HL-60 (cell line): Measurements from ENCODE around the gene PDAP1.
"Not testable (repeated sequence)": the region's sequence is repeated elsewhere in the genome, so short reads cannot be mapped to it uniquely, and the experiment has no call there.

Experiments
- DNase-seq, 2 experiments: peaks; one replicate each; pipeline ENCODE4 v3.0.0-alpha.2; 2010 to 2020; ENCODE audit warnings: low read depth in 1 of 2, low spot score in 1 of 2
- H3K27ac ChIP-seq: fragments of 250-450 bp; sonication (Bioruptor Pico); replicated peaks from 2 replicates; pipeline ENCODE4 v1.5.1; 2020; ENCODE audit warnings: mild to moderate bottlenecking, moderate library complexity
- H3K27me3 ChIP-seq: fragments of 250-450 bp; sonication (Bioruptor Pico); 2 replicates; pipeline ENCODE4 v1.5.1; 2021; ENCODE audit warnings: mild to moderate bottlenecking, moderate library complexity; ENCODE audit not compliant: insufficient read depth, poor library complexity, severe bottlenecking
- H3K4me3 ChIP-seq: replicated peaks from 2 replicates; pipeline ENCODE4 v1.5.1; 2011; ENCODE audit warnings: mild to moderate bottlenecking, control low read depth, low read length; ENCODE audit not compliant: insufficient read depth
- GABPA ChIP-seq: IDR thresholded peaks from 2 replicates; pipeline ENCODE4 v1.6.1; 2012; ENCODE audit warnings: low read depth
- POLR2AphosphoS5 ChIP-seq: IDR thresholded peaks from 2 replicates; pipeline ENCODE4 v1.6.1; 2012; ENCODE audit warnings: low read depth
- SPI1 ChIP-seq: IDR thresholded peaks from 2 replicates; pipeline ENCODE4 v1.6.1; 2012; ENCODE audit warnings: low read depth, mild to moderate bottlenecking, borderline replicate concordance
- TF ChIP-seq, protein P1 (sequence below): IDR thresholded peaks from one replicate; pipeline ENCODE4 v1.5.1; 2011; ENCODE audit warnings: low read length, control low read depth, inconsistent platforms; ENCODE audit not compliant: insufficient read depth
- TF ChIP-seq, protein P2 (sequence below): IDR thresholded peaks from 2 replicates; pipeline ENCODE4 v1.6.1; 2012; ENCODE audit warnings: low read depth; ENCODE audit not compliant: insufficient replicate concordance

PDAP1 gene

DNA sequence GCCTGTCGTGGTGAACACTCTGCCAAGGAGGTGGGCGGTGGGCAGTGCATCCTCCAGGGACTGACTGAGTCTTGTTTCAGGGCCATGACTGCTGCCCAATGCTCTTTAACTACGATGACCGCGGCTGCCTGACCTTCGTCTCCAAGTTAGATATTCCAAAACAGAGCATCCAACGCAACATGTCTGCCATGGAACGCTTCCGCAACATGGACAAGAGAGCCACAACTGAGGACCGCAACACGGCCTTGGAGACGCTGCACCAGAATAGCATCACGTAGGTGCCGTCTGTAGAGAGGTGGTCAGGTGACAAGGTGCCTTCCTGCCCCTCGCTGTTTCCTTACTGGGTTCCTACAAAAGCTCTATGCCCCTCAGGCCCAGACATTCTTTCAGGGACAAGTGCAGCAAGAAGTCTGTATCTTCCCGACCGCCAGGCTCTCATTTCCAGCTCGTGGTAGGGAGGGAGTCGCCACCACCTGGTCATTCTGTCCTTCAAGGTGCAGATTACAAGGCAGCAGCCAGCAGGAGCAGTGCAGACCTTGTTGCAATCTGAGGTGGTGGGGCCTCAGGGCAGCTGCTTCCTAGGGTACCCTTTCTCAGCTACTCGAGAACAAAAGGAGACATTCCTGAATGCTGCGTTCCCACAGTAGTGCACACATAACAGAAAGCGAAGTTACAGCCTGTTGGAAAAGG is 48.8 kb downstream of the PDAP1 start:
- H3K4me3 ChIP-seq, result no peak overlapping the region
- no peaks in the 10 kb centered on the region for H3K27me3 ChIP-seq
- no peak for DNase-seq
- TF ChIP-seq, protein P1, sequence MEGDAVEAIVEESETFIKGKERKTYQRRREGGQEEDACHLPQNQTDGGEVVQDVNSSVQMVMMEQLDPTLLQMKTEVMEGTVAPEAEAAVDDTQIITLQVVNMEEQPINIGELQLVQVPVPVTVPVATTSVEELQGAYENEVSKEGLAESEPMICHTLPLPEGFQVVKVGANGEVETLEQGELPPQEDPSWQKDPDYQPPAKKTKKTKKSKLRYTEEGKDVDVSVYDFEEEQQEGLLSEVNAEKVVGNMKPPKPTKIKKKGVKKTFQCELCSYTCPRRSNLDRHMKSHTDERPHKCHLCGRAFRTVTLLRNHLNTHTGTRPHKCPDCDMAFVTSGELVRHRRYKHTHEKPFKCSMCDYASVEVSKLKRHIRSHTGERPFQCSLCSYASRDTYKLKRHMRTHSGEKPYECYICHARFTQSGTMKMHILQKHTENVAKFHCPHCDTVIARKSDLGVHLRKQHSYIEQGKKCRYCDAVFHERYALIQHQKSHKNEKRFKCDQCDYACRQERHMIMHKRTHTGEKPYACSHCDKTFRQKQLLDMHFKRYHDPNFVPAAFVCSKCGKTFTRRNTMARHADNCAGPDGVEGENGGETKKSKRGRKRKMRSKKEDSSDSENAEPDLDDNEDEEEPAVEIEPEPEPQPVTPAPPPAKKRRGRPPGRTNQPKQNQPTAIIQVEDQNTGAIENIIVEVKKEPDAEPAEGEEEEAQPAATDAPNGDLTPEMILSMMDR, result no peak
- TF ChIP-seq POLR2AphosphoS5, result no peak
- TF ChIP-seq, protein P2, sequence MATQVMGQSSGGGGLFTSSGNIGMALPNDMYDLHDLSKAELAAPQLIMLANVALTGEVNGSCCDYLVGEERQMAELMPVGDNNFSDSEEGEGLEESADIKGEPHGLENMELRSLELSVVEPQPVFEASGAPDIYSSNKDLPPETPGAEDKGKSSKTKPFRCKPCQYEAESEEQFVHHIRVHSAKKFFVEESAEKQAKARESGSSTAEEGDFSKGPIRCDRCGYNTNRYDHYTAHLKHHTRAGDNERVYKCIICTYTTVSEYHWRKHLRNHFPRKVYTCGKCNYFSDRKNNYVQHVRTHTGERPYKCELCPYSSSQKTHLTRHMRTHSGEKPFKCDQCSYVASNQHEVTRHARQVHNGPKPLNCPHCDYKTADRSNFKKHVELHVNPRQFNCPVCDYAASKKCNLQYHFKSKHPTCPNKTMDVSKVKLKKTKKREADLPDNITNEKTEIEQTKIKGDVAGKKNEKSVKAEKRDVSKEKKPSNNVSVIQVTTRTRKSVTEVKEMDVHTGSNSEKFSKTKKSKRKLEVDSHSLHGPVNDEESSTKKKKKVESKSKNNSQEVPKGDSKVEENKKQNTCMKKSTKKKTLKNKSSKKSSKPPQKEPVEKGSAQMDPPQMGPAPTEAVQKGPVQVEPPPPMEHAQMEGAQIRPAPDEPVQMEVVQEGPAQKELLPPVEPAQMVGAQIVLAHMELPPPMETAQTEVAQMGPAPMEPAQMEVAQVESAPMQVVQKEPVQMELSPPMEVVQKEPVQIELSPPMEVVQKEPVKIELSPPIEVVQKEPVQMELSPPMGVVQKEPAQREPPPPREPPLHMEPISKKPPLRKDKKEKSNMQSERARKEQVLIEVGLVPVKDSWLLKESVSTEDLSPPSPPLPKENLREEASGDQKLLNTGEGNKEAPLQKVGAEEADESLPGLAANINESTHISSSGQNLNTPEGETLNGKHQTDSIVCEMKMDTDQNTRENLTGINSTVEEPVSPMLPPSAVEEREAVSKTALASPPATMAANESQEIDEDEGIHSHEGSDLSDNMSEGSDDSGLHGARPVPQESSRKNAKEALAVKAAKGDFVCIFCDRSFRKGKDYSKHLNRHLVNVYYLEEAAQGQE, result no peak
- no peak for TF ChIP-seq SPI1
- TF ChIP-seq GABPA, result no peak
- H3K27ac ChIP-seq, result no peak overlapping the region

- not testable (repeated sequence) for H3K27ac ChIP-seq, H3K4me3 ChIP-seq, H3K27me3 ChIP-seq, DNase-seq
These were observed 49.9 kb downstream of the PDAP1 start for GRCh38 chr7:99358521-99358920.

DNA sequence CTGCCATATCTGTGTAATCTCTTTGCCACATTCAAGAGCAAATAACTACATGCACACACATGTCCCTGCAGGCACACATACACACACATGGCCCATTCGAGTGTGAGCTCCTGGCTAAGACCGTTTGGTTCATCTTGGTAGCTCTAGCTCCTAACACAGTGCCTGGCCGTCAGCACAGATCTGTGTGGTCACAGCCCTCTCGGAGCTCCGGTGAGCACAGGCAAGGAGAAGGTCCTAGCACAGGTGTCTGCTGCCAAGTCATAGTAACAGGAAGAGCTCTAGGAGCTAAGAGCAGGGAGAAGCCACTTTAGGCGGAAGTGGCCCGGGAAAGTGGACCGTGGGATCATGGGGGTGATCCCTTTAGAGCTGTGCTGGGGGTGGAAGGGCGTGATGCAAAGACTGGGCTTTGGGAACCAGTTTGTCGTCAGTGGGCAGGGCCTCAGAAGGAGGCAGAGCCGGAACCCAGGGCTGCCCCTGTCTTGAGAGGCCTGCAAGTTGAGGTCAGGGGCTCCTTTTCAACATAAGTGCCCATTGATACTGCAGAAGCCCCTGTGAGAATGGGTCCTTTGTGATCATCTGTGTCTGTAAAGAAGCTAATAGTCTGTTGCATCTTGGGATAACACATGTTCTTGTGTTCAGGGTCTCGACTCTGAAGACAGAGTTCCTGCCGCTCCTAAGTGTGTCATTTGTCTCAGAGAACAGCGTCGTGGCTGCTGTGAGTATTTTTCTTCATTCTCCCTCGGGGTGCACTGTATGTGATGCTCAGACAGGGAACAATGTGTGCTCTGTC is 50.5 kb downstream of the PDAP1 start:
- Histone ChIP-seq H3K4me3 (no peak overlapping the region), H3K27ac (no peak overlapping the region), H3K27me3 (no peaks in the 10 kb centered on the region)
- DNase-seq, result no peak
- no peak for TF ChIP-seq SPI1
- TF ChIP-seq, protein P2, result no peak
- TF ChIP-seq POLR2AphosphoS5, result no peak
- no peak for TF ChIP-seq GABPA

GRCh38 chr7:99355098-99355497 is 53.3 kb downstream of the PDAP1 start:
- DNase-seq, result no peak
- H3K4me3 ChIP-seq, result no peak overlapping the region
- H3K27ac ChIP-seq, result no peak overlapping the region
- TF ChIP-seq, protein P1, result no peak
- TF ChIP-seq GABPA, result no peak
- no peak for TF ChIP-seq POLR2AphosphoS5
- TF ChIP-seq, protein P2, result no peak
- TF ChIP-seq SPI1, result no peak
- H3K27me3 ChIP-seq, result no peaks in the 10 kb centered on the region
